GM18505 (cell line): ENCODE measurements around the gene BIRC2.
"Not testable (repeated sequence)": the region's sequence is repeated elsewhere in the genome, so short reads cannot be mapped to it uniquely, and the experiment has no call there.

Experiments
- ATAC-seq: cut with Tn5 transposase; IDR thresholded peaks from one replicate; pipeline ENCODE4 v1.9.1; 2021; ENCODE audit not compliant: unreplicated experiment
- POLR2A ChIP-seq: IDR thresholded peaks from 4 replicates; pipeline ENCODE4 v1.6.1; 2011; ENCODE audit warnings: borderline replicate concordance; ENCODE audit not compliant: insufficient read depth, insufficient read length; ENCODE audit errors: extremely low read depth

The BIRC2 gene

DNA sequence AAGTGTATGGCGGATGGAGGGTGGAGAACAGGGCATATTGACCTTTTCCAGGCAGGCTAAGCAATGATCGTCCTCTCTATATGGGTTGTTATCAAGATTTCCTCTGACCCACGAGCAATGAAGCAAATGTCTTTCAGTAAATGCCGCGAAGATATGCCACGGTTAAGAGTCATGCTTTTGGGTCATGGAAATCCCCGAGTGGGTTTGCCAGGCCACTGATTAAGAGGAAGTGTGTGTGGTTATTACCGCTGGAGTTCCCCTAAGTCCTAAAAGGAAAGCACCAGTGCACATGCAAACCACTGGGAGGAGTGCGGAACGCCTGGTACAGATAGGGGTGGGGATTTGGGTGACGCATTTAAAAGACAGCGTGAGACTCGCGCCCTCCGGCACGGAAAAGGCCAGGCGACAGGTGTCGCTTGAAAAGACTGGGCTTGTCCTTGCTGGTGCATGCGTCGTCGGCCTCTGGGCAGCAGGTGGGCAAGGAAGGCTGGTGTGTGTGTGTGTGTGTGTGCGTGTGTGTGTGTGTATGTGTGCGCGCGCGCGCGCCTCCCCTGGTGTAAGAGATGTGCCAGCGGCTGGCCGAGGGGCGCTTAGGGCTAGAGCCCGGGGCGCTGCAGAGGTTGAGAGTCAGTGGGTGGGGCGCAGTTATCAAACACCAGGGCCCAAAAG, 29.8 kb upstream of the BIRC2 start, which contains the start of gene BIRC3:
Gene BIRC3, plus strand, starts transcription at position 386 of the 669 bp plus-strand sequence. CDS start 7,026 bp downstream, outside the sequence.
- ATAC-seq: peak; percentile 82
- peak; percentile 99 for TF ChIP-seq POLR2A

DNA sequence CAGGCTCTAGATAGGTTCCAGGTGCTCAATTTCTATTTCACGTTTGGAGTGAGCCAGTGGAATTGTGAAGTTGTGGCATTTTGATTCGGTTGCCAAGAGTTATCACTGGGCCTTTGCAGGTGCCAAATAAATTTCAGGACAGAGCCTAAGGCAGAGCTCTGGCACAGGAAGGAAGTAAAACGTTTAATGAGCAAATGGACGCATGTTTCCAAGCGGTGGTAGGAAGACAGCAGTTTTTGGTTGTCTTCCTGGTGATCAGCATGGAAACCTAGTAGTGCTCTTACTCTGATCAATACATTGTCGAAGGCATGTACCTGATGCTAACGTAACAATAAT, 29.3 kb upstream of the BIRC2 start:
- no peak for TF ChIP-seq POLR2A
- ATAC-seq: no peak

DNA sequence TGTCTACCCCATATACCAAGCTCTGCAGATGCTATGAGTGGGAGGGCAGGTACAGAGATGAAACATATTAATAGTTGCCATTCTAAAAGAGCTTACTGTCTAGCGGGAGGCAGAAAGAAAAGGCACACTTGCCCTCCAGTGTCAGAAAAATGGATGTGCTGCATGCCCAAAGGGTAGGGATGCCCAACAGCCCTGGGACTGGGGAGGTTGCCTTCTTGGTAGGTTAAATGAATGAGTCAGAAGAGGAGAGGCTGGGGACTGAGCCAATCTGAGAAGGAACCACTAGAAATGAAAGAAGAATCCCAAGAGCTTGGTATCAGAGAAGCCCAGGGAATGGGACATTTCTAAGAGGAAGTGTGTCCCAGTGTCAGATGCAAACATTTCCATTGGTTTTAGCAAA, 28.5 kb upstream of the BIRC2 start:
- ATAC-seq: no peak
- no peak for TF ChIP-seq POLR2A

DNA sequence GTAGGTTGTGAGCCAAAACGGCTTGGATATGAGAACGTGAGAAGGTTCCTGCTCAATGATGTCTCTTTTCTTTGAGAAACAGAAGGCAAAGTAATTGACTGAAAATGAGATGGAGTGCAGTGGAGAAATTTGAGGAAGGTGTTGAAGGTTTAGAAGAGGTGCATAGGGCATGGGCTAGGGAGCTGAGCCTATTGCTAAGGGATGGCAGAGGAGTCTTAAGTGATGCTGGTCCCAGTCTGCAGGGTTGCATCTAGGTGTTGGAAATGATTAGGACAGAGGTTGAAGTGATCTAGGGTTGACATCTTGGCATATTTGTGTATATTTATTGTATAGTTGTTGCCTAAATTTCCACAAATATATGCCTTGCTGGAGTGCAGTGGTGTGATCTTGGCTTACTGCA, 27.5 kb upstream of the BIRC2 start:
- peak; percentile 25 for TF ChIP-seq POLR2A
- no peak for ATAC-seq

DNA sequence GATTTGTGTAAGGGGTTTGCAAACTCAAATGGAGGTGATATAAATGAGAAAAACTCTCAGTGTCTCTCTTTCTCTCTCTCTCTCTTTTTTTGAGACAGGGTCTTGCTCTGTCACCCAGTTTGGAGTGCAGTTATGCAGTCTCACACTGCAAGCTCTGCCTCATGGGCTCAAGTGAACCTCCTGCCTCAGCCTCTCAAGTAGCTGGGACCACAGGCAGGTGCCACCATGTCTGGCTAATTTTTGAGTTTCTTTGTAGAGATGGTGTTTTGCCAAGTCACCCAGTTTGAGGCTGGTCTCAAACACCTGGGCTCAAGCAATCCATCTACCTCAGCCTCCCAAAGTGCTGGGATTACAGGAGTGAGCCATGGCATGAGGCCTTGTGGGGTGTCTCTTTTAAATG, 26.8 kb upstream of the BIRC2 start:
- TF ChIP-seq POLR2A: peak; percentile 36
- no peak for ATAC-seq

DNA sequence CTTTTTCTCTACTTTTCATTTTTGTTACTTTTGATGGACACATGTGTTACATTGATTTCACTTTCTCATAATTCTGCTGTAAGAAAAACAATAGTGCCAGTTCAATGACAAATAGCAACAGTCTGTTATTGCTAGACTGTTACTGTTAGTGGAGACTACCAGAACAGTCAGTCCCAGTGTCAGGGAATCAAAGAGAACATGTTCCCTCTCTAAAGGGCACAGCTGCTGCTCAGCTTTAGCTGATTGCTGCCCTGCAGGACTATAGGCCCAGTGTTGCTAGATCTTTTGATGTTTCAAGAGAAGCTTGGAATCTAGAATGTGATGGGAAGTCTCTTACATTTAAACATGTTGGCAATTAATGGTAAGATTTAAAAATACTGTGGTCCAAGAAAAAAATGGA, 26.3 kb upstream of the BIRC2 start:
- no peak for ATAC-seq
- TF ChIP-seq POLR2A: no peak

DNA sequence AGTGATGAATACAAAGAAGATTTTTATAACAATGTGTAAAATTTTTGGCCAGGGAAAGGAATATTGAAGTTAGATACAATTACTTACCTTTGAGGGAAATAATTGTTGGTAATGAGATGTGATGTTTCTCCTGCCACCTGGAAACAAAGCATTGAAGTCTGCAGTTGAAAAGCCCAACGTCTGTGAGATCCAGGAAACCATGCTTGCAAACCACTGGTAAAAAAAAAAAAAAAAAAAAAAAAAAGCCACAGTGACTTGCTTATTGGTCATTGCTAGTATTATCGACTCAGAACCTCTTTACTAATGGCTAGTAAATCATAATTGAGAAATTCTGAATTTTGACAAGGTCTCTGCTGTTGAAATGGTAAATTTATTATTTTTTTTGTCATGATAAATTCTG, 24.5 kb upstream of the BIRC2 start:
- ATAC-seq: no peak
- TF ChIP-seq POLR2A: no peak

DNA sequence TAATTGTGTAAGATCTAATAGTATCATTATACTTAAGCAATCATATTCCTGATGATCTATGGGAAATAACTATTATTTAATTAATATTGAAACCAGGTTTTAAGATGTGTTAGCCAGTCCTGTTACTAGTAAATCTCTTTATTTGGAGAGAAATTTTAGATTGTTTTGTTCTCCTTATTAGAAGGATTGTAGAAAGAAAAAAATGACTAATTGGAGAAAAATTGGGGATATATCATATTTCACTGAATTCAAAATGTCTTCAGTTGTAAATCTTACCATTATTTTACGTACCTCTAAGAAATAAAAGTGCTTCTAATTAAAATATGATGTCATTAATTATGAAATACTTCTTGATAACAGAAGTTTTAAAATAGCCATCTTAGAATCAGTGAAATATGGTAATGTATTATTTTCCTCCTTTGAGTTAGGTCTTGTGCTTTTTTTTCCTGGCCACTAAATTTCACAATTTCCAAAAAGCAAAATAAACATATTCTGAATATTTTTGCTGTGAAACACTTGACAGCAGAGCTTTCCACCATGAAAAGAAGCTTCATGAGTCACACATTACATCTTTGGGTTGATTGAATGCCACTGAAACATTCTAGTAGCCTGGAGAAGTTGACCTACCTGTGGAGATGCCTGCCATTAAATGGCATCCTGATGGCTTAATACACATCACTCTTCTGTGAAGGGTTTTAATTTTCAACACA, 23.3 kb upstream of the BIRC2 start:
- no peak for ATAC-seq

DNA sequence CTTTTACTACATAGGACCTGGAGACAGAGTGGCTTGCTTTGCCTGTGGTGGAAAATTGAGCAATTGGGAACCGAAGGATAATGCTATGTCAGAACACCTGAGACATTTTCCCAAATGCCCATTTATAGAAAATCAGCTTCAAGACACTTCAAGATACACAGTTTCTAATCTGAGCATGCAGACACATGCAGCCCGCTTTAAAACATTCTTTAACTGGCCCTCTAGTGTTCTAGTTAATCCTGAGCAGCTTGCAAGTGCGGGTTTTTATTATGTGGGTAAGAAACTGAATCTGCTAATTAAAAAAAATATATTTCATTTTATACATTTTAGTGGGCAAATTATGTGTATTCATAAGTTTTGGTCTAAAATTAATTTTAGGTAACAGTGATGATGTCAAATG, 21.9 kb upstream of the BIRC2 start:
- ATAC-seq: no peak
- TF ChIP-seq POLR2A: no peak

More for the DNA sequence above, 23.3 kb upstream of the BIRC2 start:
- TF ChIP-seq POLR2A: no peak

DNA sequence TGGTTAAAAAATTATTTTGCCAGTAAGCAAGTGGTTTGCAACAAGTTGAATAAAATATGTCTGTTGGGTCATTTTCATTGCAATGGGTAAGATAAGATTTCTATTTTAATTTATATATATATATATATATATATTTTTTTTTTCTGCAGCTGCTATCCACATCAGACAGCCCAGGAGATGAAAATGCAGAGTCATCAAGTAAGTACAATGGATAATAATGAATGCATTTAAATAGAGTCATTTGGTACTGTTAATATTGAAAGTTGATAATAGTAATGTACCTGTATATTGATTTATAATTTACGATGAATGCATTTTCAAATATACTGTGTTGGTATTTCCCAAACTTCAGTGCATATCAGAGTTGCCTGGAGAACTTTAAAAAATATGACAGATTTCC, 18.3 kb upstream of the BIRC2 start:
- no peak for ATAC-seq
- TF ChIP-seq POLR2A: no peak

DNA sequence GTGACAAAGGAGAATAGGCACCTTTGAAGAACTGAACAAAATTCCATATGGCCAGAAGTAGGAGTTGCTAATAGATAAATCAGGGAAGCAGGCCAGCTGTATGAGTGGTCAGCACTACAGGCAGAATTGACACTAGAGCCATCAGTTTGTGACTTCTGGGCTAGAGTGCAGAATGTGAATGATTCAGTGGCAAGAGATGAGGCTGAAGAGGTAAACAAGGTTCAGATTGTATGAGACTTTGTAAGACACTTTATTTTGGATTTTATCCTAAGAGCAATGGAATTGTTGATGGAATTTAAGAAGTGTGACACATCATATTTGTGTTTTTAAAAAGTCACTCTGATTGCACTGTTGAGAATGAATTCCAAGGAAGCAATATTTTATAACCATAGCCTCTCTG, 16.8 kb upstream of the BIRC2 start:
- peak; percentile 35 for TF ChIP-seq POLR2A
- ATAC-seq: no peak

DNA sequence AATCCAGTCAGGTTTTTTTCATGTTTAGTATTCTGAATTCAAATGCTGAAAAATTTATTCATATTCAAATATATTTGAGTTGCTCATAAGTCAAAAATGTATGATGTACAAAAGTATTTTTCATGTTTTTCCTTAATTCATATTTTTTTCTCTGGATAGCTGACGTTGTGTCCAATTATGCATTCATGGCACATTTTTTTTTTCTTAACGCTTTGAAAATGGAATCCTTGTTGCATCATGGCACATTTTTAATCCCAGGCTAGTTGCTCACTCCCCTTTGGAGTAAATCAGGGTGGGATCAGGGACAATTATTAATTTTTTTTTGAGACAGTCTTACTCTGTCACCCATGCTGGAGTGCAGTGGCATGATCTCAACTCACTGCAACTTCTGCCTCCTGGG, 15.7 kb upstream of the BIRC2 start:
- no peak for ATAC-seq
- no peak for TF ChIP-seq POLR2A

DNA sequence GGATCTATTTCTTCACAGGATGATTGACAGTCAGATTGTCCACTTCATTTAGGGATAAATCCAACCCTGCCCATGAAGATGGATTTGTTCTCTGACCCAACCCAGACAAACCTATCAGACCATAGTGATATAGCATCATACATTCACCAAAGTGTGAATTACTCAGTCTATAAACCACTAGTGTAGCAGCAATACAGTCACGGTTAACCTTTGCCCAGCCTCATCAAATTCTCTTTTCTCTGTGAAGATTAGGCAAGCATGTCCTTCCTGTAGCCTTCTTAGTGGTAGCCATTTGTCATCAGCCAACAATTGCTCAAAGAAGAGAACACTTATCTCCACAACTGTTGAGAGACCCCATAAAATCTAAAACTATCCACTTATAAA, 14.4 kb upstream of the BIRC2 start:
- ATAC-seq: no peak

DNA sequence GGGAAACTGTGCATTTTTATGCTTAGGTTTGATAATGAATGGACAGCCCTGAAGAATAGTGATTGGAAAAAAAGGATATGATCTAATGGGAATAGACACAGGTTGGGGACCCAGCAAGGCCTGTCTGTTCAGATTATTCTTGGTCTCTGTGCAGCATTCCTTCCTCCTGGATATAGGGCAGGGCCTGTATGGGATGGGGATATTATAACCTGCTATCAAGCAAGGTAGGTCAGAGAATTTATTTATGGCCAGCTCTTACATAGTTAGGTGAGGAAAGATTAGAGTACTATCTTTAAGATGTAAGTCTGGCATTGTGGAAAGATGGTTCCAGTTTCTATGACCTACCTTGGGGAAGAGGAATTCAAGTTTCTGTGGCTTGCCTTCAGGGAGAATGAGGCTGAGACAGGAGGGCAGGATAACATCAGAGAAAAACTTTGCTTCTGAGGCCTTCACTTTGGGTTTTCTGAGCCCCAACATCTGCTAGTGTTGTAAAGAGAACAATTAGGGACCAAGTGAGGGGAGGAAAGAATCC, 8.5 kb upstream of the BIRC2 start:
- no peak for ATAC-seq
- TF ChIP-seq POLR2A: peak; percentile 44

More for the DNA sequence above, 14.4 kb upstream of the BIRC2 start:
- no peak for TF ChIP-seq POLR2A

DNA sequence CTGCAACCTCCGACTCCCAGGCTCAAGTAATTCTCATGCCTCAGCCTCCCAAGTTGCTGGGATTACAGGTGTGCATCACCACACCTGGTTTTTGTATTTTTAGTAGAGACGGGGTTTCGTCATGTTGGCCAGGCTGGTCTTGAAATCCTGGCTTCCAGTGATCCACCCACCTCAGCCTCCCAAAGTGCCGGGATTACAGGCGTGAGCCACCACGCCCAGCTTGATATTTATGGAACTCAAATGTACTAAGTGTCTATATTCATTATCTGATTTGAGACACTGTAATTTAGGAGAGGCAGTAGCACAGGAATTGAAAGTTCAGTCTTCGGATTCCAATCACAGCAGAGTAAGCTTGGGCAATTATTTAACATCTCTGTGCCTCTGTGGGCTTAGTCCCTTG, 5.7 kb upstream of the BIRC2 start:
- not testable (repeated sequence) for ATAC-seq

DNA sequence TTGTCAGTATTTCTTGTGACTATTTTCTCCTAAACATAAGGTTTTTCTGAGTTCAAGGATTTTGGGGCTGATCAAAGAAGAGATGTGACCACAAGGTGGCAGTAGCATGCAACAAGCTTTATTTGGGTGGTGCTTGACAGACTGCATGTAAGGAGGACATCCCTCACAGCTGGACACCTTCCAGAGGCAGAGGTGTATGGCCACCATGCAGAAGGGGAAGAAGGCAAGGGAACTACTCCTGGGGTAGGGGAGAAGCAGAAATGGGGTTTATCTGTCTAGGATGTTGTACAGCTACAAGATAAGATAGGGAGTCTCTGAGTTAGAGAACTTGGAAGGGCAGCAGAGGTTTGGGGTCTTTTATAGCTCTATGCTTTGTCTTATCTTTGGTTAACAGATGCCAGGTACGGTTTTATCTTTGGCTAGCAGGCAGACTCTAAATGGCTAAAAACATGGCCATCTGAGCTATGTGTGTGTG, 5.1 kb upstream of the BIRC2 start:
- TF ChIP-seq POLR2A: no peak
- no peak for ATAC-seq
